HFF-Myc (cell line): ENCODE results near the gene PLD3.

Experiments
- DNase-seq: peaks from one replicate; pipeline ENCODE4 v3.0.0-alpha.2; 2011; ENCODE audit warnings: low read depth; ENCODE audit errors: extremely low read depth
- H3K4me3 ChIP-seq: replicated peaks from 2 replicates; pipeline ENCODE4 v1.5.1; 2011; ENCODE audit warnings: low read depth, mild to moderate bottlenecking, control low read depth, low read length
- CTCF ChIP-seq: IDR thresholded peaks from 2 replicates; pipeline ENCODE4 v1.5.1; 2012; ENCODE audit warnings: mild to moderate bottlenecking, low read depth, low read length, control low read depth; ENCODE audit errors: missing control alignments

Gene PLD3

GRCh38 chr19:40348961-40349507 lies 539 bp downstream of the PLD3 start:
- DNase-seq: peak; percentile 15
- H3K4me3 ChIP-seq: peak overlapping the region; percentile 64
- TF ChIP-seq CTCF: no peak

DNA sequence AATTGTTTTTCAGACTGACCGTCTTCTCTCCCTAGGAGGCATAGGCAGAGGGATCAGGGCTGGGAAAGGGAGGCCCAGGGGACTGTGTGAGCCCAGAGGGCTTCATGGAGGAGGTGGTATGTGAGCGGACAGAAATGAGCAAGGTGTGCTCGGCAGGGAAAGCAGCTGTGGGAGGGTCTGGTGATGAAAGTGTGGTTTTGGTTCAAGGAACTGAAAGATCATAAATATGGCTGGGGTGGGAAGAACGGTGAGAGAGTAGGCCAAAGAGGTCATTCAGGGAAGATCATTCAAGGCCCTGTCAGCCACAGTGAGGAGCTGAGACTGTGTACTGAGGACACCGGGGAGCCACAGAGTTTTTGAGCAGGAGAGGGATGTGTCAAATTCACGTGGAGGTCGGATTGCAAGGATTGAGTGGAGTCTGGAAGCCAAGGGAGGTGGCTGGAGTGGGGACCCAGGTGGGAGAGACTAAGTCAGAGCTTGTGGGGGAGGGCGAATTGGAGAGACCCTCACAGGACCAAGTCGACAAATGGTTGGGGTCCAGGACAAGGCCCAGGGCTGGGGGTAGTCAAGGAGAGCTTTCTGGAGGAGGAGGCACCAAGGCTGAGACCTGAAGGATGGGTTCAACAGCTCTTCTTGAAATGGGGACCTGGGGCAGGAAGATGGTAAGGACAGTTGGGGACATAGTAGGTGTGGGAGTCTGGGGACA lies 7.6 kb downstream of the PLD3 start:
- no peak overlapping the region for H3K4me3 ChIP-seq
- no peak for TF ChIP-seq CTCF
- no peak for DNase-seq

DNA sequence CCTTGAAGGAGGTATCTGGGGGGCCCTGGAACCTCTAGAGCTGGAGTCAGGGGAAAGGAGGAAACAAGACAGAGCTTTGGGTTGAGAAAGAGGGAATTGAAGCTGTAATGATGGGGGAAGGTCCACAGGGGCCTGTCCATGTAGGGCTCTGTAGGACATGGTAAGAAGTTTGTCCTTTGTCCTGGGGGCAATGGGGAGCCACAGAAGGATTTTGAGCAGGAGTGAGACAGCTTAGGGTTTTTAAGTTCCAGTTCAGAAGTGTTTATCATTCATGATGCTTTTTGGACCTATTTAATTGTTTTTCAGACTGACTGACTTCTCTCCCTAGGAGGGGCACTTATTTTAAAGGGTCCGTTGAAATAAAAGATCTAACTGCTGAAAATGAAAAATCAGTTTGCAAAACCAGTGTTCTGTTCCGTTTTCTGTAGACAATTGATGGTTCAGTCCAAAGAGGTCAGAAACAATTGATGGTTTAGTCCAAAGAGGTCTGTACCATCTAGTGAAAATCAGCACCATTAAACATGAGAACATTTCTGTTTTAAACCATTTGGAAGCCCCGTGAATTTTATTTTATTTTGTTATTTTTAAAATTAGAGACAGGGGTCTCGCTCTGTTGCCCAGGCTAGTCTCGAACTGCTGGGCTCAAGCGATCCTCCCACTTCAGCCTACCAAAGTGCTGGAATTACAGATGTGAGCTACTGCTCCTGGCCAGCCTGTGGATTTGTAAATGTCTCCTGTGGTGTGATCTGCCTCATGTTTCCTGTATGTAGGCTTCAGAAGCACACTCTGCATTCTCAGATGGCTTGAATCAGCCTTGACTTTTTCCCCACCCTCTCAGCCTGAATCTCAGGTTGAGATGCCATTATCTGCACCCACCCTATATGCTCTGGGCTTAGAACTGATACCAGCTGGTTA lies 8.4 kb downstream of the PLD3 start:
- no peak for TF ChIP-seq CTCF

DNA sequence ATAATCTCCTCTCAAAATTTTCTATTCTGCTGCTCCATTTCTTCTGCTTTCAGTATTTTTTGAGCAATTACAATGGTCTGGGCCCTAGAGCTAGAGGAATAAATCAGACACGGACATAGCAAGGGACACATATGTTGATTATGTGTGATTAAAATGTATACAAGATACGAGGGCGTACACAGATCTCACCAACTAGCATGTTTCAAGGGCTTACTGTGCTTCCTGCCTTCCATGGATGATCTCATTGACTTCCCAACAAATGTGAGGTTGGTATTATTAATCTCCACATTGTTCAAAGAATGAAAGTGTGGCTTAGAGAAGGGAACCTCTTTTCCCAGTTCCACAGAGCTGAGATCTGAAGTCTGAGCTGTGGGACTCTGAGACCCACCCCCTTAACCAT lies 9.1 kb downstream of the PLD3 start:
- TF ChIP-seq CTCF: no peak
- H3K4me3 ChIP-seq: no peak overlapping the region
- no peak for DNase-seq

More for the DNA sequence above, 8.4 kb downstream of the PLD3 start:
- H3K4me3 ChIP-seq: no peak overlapping the region
- DNase-seq: peak; percentile 19

DNA sequence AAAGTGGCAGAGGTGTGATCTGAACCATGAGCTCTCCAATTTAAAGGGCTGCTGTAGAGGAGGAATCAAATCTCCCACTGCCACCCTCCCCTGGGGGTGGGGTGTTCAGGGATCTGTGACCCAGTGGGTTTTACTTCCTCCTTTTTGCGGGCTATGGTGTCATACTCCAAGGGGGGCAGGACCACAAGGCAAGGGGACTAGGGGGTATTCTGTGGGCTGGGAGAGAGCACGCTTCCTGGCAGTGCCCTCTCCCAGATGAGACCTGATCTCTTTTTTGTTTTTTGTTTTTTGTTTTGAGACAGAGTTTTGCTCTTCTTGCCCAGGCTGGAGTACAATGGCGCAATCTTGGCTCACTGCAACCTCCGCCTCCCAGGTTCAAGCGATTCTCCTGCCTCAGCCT lies 10.3 kb downstream of the PLD3 start:
- no peak for DNase-seq
- TF ChIP-seq CTCF: no peak
- no peak overlapping the region for H3K4me3 ChIP-seq

DNA sequence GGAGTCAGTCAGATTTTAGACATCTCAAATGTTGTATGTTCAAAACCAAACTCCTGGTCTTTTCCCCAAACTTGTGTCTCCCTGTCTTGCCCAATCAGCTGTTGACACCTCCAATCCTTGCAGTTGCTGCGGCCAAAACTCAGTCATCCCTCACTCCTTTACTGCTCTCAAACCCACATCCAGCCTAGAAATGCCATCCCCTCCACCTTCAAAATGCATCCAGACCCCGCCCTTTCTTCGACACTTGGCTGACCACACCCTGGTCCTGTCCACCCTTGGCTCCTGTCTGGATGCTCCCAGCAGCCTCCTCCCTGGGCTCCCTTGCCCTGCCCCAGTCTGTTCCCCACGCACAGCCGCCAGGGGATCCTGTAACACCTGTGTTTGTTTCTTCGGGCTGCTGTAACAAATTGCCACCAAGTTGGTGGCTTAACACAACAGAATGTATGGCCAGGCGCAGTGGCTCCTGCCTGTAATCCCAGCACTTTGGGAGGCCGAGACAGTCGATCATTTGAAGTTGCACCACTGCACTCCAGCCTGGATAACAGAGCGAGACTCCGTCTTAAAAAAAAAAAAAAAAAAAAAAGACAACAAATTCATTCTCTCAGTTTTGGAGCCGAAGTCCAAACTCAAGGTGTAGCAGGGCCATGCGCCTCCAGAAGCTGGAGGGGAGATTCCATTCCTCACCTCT lies 11.7 kb downstream of the PLD3 start:
- H3K4me3 ChIP-seq: no peak overlapping the region
- no peak for DNase-seq
- TF ChIP-seq CTCF: no peak
